Measurements from ENCODE around the gene SLC9A7. TPM values are rescaled to one million over a fixed set of nuclear protein-coding genes. Genes with fewer than 3 reads are reported as not detected.

SLC9A7 gene
- total and polyA plus RNA-seq, 2 of the 13 experiments (the other 11 are each of a cell fraction or from before 2014, with no cell fraction given): 5.8 to 7.2 TPM

DNA sequence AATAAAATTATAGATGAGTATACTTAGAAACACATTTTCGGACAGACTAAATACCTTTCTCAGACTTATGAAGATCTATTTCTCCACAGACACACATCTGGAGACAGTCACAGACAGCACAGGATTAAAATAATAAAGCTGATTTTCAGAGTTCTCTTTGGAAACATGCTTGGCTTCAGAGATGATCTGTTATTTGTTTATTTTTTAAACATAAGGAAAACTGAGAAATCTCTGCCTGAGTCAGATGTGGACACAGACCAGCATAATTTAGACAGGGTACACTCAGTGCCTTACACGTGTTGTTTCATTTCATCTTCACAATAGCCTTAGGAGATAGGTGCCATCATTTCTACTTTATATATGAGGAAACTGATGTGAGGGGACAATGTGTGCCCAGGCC is 92.1 kb downstream of the SLC9A7 start (continued):
- TF ChIP-seq ZNF644 (CRISPR knock-in tag; IDR thresholded peaks at IDR 0.05; ENCODE audit: low read depth) (no peak), MATR3 (CRISPR knock-in tag; IDR thresholded peaks at IDR 0.05) (no peak), TCF7 (IDR thresholded peaks at IDR 0.05; ENCODE audit: low read depth) (no peak), ZNF253 (CRISPR knock-in tag; IDR thresholded peaks at IDR 0.05; ENCODE audit: borderline replicate concordance) (no peak)
- TF ChIP-seq, protein P1, sequence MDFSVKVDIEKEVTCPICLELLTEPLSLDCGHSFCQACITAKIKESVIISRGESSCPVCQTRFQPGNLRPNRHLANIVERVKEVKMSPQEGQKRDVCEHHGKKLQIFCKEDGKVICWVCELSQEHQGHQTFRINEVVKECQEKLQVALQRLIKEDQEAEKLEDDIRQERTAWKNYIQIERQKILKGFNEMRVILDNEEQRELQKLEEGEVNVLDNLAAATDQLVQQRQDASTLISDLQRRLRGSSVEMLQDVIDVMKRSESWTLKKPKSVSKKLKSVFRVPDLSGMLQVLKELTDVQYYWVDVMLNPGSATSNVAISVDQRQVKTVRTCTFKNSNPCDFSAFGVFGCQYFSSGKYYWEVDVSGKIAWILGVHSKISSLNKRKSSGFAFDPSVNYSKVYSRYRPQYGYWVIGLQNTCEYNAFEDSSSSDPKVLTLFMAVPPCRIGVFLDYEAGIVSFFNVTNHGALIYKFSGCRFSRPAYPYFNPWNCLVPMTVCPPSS (IDR thresholded peaks at IDR 0.05): no peak

DNA sequence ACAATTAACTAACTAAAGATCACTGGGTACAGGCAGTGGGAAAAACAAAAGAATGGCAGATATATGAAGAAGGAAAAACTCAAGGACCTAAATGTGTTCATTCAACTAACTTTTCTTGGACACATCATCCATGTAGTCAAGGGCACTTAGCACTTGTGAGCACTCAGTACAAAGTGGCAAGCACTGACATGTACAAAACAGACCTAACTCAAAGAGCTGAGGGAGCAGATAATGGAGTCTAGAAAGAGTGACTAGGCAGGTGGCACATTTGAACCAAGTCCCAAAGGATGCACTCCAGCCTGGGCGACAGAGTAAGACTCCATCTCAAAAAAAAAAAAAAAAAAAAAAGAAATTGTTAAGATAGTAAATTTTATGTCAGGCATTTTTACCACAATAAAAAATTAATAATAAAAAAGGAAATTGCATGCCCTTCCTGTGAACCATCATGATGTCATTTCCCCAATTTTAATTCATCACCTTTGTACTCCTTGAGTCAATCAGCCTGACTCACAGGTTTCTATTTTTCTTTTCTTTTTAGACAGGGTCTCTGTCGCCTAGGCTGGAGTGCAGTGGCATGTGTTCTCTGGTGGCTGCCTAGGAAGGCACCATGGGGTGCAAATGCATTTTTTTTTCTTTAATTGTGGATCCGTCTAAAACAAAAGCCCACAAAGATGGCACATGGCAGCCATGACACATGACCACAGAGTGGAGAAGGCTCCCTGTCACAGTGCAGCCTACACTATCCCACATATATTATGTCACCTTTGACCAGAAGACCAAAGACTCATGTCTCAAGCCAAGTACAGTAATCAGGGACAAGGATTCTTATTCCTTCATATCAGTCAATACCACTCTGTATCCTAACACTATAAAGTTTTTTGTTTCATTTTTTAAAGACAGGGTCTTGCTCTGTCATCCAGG is 93.4 kb downstream of the SLC9A7 start:
- no peak for FAIRE-seq
- Histone ChIP-seq H4K20me1 (ENCODE audit: insufficient read depth, low read length) (no peaks in the 10 kb centered on the region), H3K4me3 (replicated peaks in 1 of 3; ENCODE audit: insufficient read depth in 1 of 3, low read depth in 2 of 3, low read length in 3 of 3) (no peak overlapping the region), H3K4me1 (ENCODE audit: insufficient read depth, low read length) (no peaks in the 10 kb centered on the region), H3K27me3 (ENCODE audit: control insufficient read depth in 1 of 2, insufficient read depth in 2 of 2, low read length in 2 of 2) (no peaks in the 10 kb centered on the region), H3K4me2 (ENCODE audit: low read depth, low read length) (no peak overlapping the region), H3K27ac (ENCODE audit: extremely low read length, insufficient read depth, low read length) (no peak overlapping the region), H3K9me3 (ENCODE audit: low read length) (no peaks in the 10 kb centered on the region), H3K79me2 (ENCODE audit: insufficient read depth, low read length) (no peaks in the 10 kb centered on the region), H2AFZ (ENCODE audit: low read length) (no peak overlapping the region), H3K36me3 (replicated peaks in 1 of 2; ENCODE audit: control insufficient read depth in 1 of 2, insufficient read depth in 2 of 2, low read length in 2 of 2) (no peaks in the 10 kb centered on the region), H3K9ac (ENCODE audit: insufficient read depth, low read depth, low read length) (no peak overlapping the region)
- no peak for ATAC-seq
- in situ Hi-C loops (cut with HindIII; ENCODE audit: extremely low pct_ligation_motif_present, low pct_unique_long_range_greater_than_20kb) (no loop called here), intact Hi-C loops (cut with micrococcal nuclease; ENCODE audit: unreplicated experiment) (no loop called here)
- WGBS (ENCODE audit: low lambda C conversion rate): 94% methylated on average over 3 of the region's 3 CpGs
- ChIA-PET CTCF (ENCODE audit: low intra/inter-chr PET ratio, low total read pairs) (no interaction called here), POLR2A (no interaction called here)
- no peak for DNase-seq (ENCODE audit: low spot score)
- no TSS peak for BruUV-seq (replicated peaks)
- TF ChIP-seq ZNF766 (CRISPR knock-in tag; IDR thresholded peaks at IDR 0.05; ENCODE audit: borderline replicate concordance) (no peak), ELF1 (CRISPR knock-in tag; IDR thresholded peaks at IDR 0.05) (no peak), NR2C2 (CRISPR knock-in tag; IDR thresholded peaks at IDR 0.05; ENCODE audit: borderline replicate concordance) (no peak), ZNF296 (CRISPR knock-in tag; conservative IDR thresholded peaks at IDR 0.05) (no peak), ZNF607 (CRISPR knock-in tag; IDR thresholded peaks at IDR 0.05; ENCODE audit: borderline replicate concordance) (no peak), ZEB1 (IDR thresholded peaks at IDR 0.05; ENCODE audit: insufficient replicate concordance, low read depth) (no peak), ARID2 (CRISPR knock-in tag; IDR thresholded peaks at IDR 0.05; ENCODE audit: borderline replicate concordance) (no peak), TOE1 (CRISPR knock-in tag; IDR thresholded peaks at IDR 0.05) (no peak), KAT2B (IDR thresholded peaks at IDR 0.05; ENCODE audit: borderline replicate concordance, low read depth, low read length) (no peak), HNRNPUL1 (IDR thresholded peaks at IDR 0.05; ENCODE audit: low read depth, low read length) (no peak), HOXD1 (CRISPR knock-in tag; IDR thresholded peaks at IDR 0.05) (no peak), POLR2G (IDR thresholded peaks at IDR 0.05; ENCODE audit: low read depth, low read length) (no peak), CBX5 (CRISPR knock-in tag; IDR thresholded peaks at IDR 0.05; ENCODE audit: borderline replicate concordance) (no peak)
- TF ChIP-seq, protein P2, sequence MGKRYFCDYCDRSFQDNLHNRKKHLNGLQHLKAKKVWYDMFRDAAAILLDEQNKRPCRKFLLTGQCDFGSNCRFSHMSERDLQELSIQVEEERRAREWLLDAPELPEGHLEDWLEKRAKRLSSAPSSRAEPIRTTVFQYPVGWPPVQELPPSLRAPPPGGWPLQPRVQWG (CRISPR knock-in tag; IDR thresholded peaks at IDR 0.05; ENCODE audit: borderline replicate concordance, low read depth): no peak
- TF ChIP-seq, protein P3, sequence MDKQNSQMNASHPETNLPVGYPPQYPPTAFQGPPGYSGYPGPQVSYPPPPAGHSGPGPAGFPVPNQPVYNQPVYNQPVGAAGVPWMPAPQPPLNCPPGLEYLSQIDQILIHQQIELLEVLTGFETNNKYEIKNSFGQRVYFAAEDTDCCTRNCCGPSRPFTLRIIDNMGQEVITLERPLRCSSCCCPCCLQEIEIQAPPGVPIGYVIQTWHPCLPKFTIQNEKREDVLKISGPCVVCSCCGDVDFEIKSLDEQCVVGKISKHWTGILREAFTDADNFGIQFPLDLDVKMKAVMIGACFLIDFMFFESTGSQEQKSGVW (CRISPR knock-in tag; IDR thresholded peaks at IDR 0.05; ENCODE audit: borderline replicate concordance): no peak
- TF ChIP-seq, protein P4, sequence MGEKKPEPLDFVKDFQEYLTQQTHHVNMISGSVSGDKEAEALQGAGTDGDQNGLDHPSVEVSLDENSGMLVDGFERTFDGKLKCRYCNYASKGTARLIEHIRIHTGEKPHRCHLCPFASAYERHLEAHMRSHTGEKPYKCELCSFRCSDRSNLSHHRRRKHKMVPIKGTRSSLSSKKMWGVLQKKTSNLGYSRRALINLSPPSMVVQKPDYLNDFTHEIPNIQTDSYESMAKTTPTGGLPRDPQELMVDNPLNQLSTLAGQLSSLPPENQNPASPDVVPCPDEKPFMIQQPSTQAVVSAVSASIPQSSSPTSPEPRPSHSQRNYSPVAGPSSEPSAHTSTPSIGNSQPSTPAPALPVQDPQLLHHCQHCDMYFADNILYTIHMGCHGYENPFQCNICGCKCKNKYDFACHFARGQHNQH (CRISPR knock-in tag; IDR thresholded peaks at IDR 0.05): no peak

All from HepG2 (cell line).